Measurements from ENCODE around the gene SAV1.

SAV1 gene

GRCh38 chr14:50659327-50659974, 8.7 kb downstream of the SAV1 start:
- Histone ChIP-seq H3K4me3 (ENCODE audit: low read depth, low read length) (no peak overlapping the region), H3K9me3 (ENCODE audit: severe bottlenecking) (no peaks in the 10 kb centered on the region), H3K36me3 (peaks cover 35% of the 10 kb centered on the region), H3K27me3 (ENCODE audit: insufficient read depth, low read depth, severe bottlenecking) (no peaks in the 10 kb centered on the region), H3K27ac (no peak overlapping the region)
- DNase-seq = no peak
- TF ChIP-seq CTCF (IDR thresholded peaks at IDR 0.05; ENCODE audit: low read depth, low read length) = no peak

GRCh38 chr14:50658203-50658602, 9.9 kb downstream of the SAV1 start:
- Histone ChIP-seq H3K9me3 (ENCODE audit: severe bottlenecking) (no peaks in the 10 kb centered on the region), H3K36me3 (peaks cover 35% of the 10 kb centered on the region), H3K27ac (no peak overlapping the region), H3K4me3 (ENCODE audit: low read depth, low read length) (no peak overlapping the region), H3K27me3 (ENCODE audit: insufficient read depth, low read depth, severe bottlenecking) (no peaks in the 10 kb centered on the region)
- no peak for TF ChIP-seq CTCF (IDR thresholded peaks at IDR 0.05; ENCODE audit: low read depth, low read length)
- no peak for DNase-seq

- H3K9me3 ChIP-seq (ENCODE audit: severe bottlenecking) = no peaks in the 10 kb centered on the region
- no peak overlapping the region for H3K4me3 ChIP-seq (ENCODE audit: low read depth, low read length)
- H3K27ac ChIP-seq = no peak overlapping the region
- no peak for TF ChIP-seq CTCF (IDR thresholded peaks at IDR 0.05; ENCODE audit: low read depth, low read length)
- DNase-seq = no peak
- H3K27me3 ChIP-seq (ENCODE audit: insufficient read depth, low read depth, severe bottlenecking) = no peaks in the 10 kb centered on the region
- peaks cover 35% of the 10 kb centered on the region for H3K36me3 ChIP-seq
Measured at GRCh38 chr14:50657753-50658152, 10.4 kb downstream of the SAV1 start.

- H3K4me3 ChIP-seq (ENCODE audit: low read depth, low read length) = no peak overlapping the region
- no peak overlapping the region for H3K27ac ChIP-seq
- H3K9me3 ChIP-seq (ENCODE audit: severe bottlenecking) = no peaks in the 10 kb centered on the region
- peaks cover 31% of the 10 kb centered on the region for H3K36me3 ChIP-seq
- no peak for TF ChIP-seq CTCF (IDR thresholded peaks at IDR 0.05; ENCODE audit: low read depth, low read length)
- no peak for DNase-seq
- no peaks in the 10 kb centered on the region for H3K27me3 ChIP-seq (ENCODE audit: insufficient read depth, low read depth, severe bottlenecking)
Measured at GRCh38 chr14:50656776-50657175, 11.3 kb downstream of the SAV1 start.

GRCh38 chr14:50649691-50650090, 18.4 kb downstream of the SAV1 start:
- H3K4me3 ChIP-seq (ENCODE audit: low read depth, low read length) = no peak overlapping the region
- no peaks in the 10 kb centered on the region for H3K27me3 ChIP-seq (ENCODE audit: insufficient read depth, low read depth, severe bottlenecking)
- H3K9me3 ChIP-seq (ENCODE audit: severe bottlenecking) = no peaks in the 10 kb centered on the region
- TF ChIP-seq CTCF (IDR thresholded peaks at IDR 0.05; ENCODE audit: low read depth, low read length) = no peak
- H3K27ac ChIP-seq = no peak overlapping the region
- DNase-seq = no peak
- peaks cover 4% of the 10 kb centered on the region; the same call in 1 of the 2 replicates for H3K36me3 ChIP-seq

GRCh38 chr14:50647753-50648152, 20.4 kb downstream of the SAV1 start:
- H3K27me3 ChIP-seq (ENCODE audit: insufficient read depth, low read depth, severe bottlenecking) = no peaks in the 10 kb centered on the region
- H3K9me3 ChIP-seq (ENCODE audit: severe bottlenecking) = no peaks in the 10 kb centered on the region
- no peak for TF ChIP-seq CTCF (IDR thresholded peaks at IDR 0.05; ENCODE audit: low read depth, low read length)
- H3K4me3 ChIP-seq (ENCODE audit: low read depth, low read length) = no peak overlapping the region
- no peak overlapping the region for H3K27ac ChIP-seq
- H3K36me3 ChIP-seq = peaks cover 19% of the 10 kb centered on the region
- DNase-seq = no peak
